Ishikawa (cell line): ENCODE results near the gene ATG7.

Experiments
- EP300 ChIP-seq: IDR thresholded peaks from 2 replicates; pipeline ENCODE4 v1.6.1; 2012; ENCODE audit warnings: borderline replicate concordance
- REST ChIP-seq: IDR thresholded peaks from 2 replicates; pipeline ENCODE4 v1.6.1; 2012; ENCODE audit warnings: low read depth, mild to moderate bottlenecking
- TEAD4 ChIP-seq: IDR thresholded peaks from 2 replicates; pipeline ENCODE4 v1.6.1; 2012
- YY1 ChIP-seq: IDR thresholded peaks from 2 replicates; pipeline ENCODE4 v1.6.1; 2012; ENCODE audit warnings: low read depth

DNA sequence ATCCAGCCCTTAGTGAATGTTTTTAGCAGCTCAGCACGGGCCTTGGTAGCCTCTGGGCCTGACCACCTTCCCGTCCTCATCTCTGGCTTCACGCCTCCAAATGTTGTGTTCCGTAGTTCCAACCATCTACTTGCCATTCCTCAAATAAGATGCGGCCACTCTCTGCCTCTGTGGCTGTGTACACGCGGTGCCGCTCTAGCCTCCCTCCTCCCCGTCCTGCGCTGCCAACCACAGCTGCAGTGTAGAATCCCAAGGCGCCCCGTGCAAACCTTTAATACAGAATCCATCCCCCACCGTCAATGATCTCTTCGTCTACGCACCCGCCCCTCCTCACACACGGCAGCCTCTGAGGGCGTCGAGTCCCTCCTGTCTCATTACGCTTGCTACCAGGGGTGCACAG, 294.3 kb downstream of the ATG7 start:
- TF ChIP-seq YY1 (no peak), REST (no peak), EP300 (no peak), TEAD4 (no peak)
